CD4-positive, alpha-beta memory T cell (primary cell): ENCODE data around the gene VPS37D. TPM values are rescaled to one million over a fixed set of nuclear protein-coding genes. Genes with fewer than 3 reads are reported as not detected.
"Not testable (repeated sequence)": the region's sequence is repeated elsewhere in the genome, so short reads cannot be mapped to it uniquely, and the experiment has no call there.

ENCODE experiments used
- CTCF ChIA-PET: fragments of 350-600 bp; sonication (Branson Sonifier 250); formaldehyde crosslinking; loops from one replicate; lab custom pipeline; 2021; ENCODE audit warnings: inconsistent platforms; ENCODE audit not compliant: partially characterized antibody; lab: Charles Lee
- POLR2A ChIA-PET: fragments of 350-600 bp; sonication (Branson Sonifier 250); formaldehyde crosslinking; loops from one replicate; lab custom pipeline; 2021; ENCODE audit not compliant: partially characterized antibody; lab: Charles Lee
- DNase-seq, 5 donors: peaks; one replicate each; pipeline versions ENCODE4 v3.0.0 to v3.0.0-alpha.2; 2020 to 2022; ENCODE audit warnings: mixed read lengths in 1 of 5
- H3K27ac ChIP-seq: one replicate; pipeline ENCODE4 v1.7.0; 2013; ENCODE audit warnings: low read depth, low read length
- H3K27me3 ChIP-seq: 2 replicates; pipeline ENCODE4 v1.7.0; 2013; ENCODE audit warnings: mild to moderate bottlenecking, low read length, moderate library complexity; ENCODE audit not compliant: insufficient read depth
- H3K36me3 ChIP-seq: 2 replicates; pipeline ENCODE4 v1.7.0; 2013; ENCODE audit warnings: mild to moderate bottlenecking, low read length, moderate library complexity; ENCODE audit not compliant: insufficient read depth
- H3K4me1 ChIP-seq: 2 replicates; pipeline ENCODE4 v1.7.0; 2013; ENCODE audit warnings: mild to moderate bottlenecking, low read length, moderate library complexity; ENCODE audit not compliant: insufficient read depth
- H3K4me3 ChIP-seq, 2 donors: one replicate each; pipeline ENCODE4 v1.7.0; 2013; ENCODE audit warnings: low read length in 2 of 2, mild to moderate bottlenecking in 1 of 2
- H3K9me3 ChIP-seq, 2 donors: one replicate each; pipeline ENCODE4 v1.7.0; 2013; ENCODE audit warnings: low read length in 2 of 2, control low read depth in 1 of 2; ENCODE audit not compliant: control insufficient read depth in 1 of 2
- H3K27ac Mint-ChIP-seq, 7 donors: one replicate each; pipeline ENCODE4 v1.8.0; 2020 to 2021; ENCODE audit warnings: mixed read lengths in 7 of 7, mild to moderate bottlenecking in 6 of 7, inconsistent platforms in 3 of 7, moderate library complexity in 3 of 7
- H3K27me3 Mint-ChIP-seq, 2 donors: one replicate each; pipeline ENCODE4 v1.8.0; 2020 to 2021; ENCODE audit warnings: mixed read lengths in 2 of 2
- H3K36me3 Mint-ChIP-seq, 2 donors: one replicate each; pipeline ENCODE4 v1.8.0; 2020 to 2021; ENCODE audit warnings: mixed read lengths in 2 of 2, inconsistent platforms in 1 of 2, mild to moderate bottlenecking in 1 of 2
- H3K4me1 Mint-ChIP-seq, 4 donors: one replicate each; pipeline ENCODE4 v1.8.0; 2020 to 2021; ENCODE audit warnings: mixed read lengths in 4 of 4, mild to moderate bottlenecking in 1 of 4
- H3K4me3 Mint-ChIP-seq, 8 donors: one replicate each; pipeline ENCODE4 v1.8.0; 2020 to 2021; ENCODE audit warnings: mixed read lengths in 8 of 8, mild to moderate bottlenecking in 7 of 8, moderate library complexity in 6 of 8, inconsistent platforms in 3 of 8
- H3K9me3 Mint-ChIP-seq, 8 donors: one replicate each; pipeline ENCODE4 v1.8.0; 2020 to 2021; ENCODE audit warnings: mixed read lengths in 8 of 8, mild to moderate bottlenecking in 5 of 8, inconsistent platforms in 3 of 8, moderate library complexity in 1 of 8
- intact Hi-C: fragments of 100-400 bp; cut with micrococcal nuclease; formaldehyde crosslinking; loops from one replicate; pipeline ENCODE4 v1.15.1; 2023
- polyA plus RNA-seq, 2 donors: library from polyadenylated mRNA; unstranded; fragments of 300-500 nt; fragmentation: Illumina TruSeq; gene quantifications; one replicate each; pipeline ENCODE4 v1.2.3, GENCODE V29; 2021
- total RNA-seq, 2 experiments: library from RNA; stranded (reverse); gene quantifications; one replicate each; pipeline ENCODE4 v1.2.3, GENCODE V29; 2021

Gene VPS37D
- total and polyA plus RNA-seq, 4 experiments from 2014 or later: not detected

DNA sequence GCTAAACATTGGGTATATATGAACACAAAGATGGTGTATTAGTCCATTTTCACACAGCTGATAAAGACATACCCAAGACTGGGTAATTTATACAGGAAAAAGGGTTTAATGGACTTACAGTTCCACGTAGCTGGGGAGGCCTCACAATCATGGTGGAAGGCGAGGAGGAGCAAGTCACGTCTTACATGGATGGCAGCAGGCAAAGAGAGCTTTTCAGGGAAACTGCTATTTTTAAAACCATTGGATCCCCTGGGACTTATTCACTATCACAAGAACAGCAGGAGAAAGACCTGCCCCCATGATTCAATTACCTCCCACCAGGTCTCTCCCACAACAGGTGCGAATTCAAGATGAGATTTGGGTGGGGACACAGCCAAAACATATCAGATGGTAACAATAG, 12.3 kb upstream of the VPS37D start:
- H3K27ac ChIP-seq, H3K9me3 Mint-ChIP-seq, intact Hi-C loops, H3K4me1 ChIP-seq, H3K36me3 Mint-ChIP-seq, H3K9me3 ChIP-seq, H3K4me3 ChIP-seq, POLR2A ChIA-PET, DNase-seq, H3K4me3 Mint-ChIP-seq, H3K27ac Mint-ChIP-seq, H3K36me3 ChIP-seq, H3K4me1 Mint-ChIP-seq, H3K27me3 ChIP-seq: not testable (repeated sequence)
- H3K27me3 Mint-ChIP-seq: peaks cover 20 to 30% of the 10 kb centered on the region in 2 donors
- CTCF ChIA-PET: interaction anchor here (1.0 kb wide), 1 partner anchor 49 kb away, joined by 3 read pairs; no protein-coding TSS in a partner anchor

DNA sequence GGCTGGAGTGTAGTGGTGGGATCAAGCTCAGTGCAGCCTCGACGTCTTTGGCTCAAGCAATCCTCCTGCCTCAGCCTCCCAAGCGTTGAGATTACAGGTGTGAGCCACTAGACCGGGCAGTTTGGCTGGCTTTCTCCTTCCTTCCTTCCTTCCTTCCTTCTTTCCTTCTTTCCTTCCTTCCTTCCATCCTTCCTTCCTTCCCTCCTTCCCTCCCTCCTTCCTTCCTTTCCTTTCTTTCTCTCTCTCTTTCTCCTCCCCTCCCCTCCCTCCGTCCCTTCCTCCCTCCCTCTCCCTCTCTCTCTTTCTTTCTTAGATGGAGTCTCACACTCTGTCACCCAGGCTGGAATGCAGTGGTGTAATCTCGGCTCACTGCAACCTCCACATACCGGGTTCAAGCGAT, 7.6 kb upstream of the VPS37D start:
- no peaks in the 10 kb centered on the region for H3K36me3 ChIP-seq
- peaks cover 24 to 29% of the 10 kb centered on the region in 2 donors for H3K27me3 Mint-ChIP-seq
- no peak overlapping the region for H3K27ac Mint-ChIP-seq
- no peaks in the 10 kb centered on the region for H3K4me1 ChIP-seq
- CTCF ChIA-PET: no interaction called here
- H3K9me3 ChIP-seq: no peaks in the 10 kb centered on the region
- H3K4me3 Mint-ChIP-seq: no peak overlapping the region
- no peaks in the 10 kb centered on the region for H3K4me1 Mint-ChIP-seq
- H3K9me3 Mint-ChIP-seq: peaks cover 0 to 6% (median 5%) of the 10 kb centered on the region in 8 donors
- POLR2A ChIA-PET: no interaction called here
- H3K27me3 ChIP-seq: peaks cover 4% of the 10 kb centered on the region
- H3K4me3 ChIP-seq: no peak overlapping the region
- intact Hi-C loops: no loop called here
- peaks cover 0 to 4% of the 10 kb centered on the region in 2 donors for H3K36me3 Mint-ChIP-seq
- no peak overlapping the region for H3K27ac ChIP-seq
- no peak for DNase-seq

DNA sequence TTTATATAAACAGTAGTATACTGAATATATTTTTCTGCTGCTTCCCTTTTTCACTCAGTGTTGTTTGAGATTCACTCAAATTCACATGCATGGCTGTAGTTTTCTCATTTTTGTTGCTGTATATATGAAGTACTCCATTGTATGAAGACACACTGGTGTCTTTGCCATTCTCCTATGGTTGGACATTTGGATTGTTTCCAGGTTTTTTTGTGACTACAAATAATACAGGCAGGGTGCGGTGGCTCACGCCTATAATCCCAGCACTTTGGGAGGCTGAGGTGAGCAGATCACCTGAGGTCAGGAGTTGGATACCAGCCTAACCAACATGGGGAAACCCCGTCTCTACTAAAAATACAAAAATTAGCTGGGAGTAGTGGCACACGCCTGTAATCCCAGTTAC, 7.0 kb upstream of the VPS37D start:
- H3K4me1 ChIP-seq, H3K9me3 ChIP-seq, H3K9me3 Mint-ChIP-seq, H3K4me3 ChIP-seq, POLR2A ChIA-PET, H3K27ac Mint-ChIP-seq, DNase-seq, intact Hi-C loops, H3K4me1 Mint-ChIP-seq, H3K27me3 ChIP-seq, H3K36me3 ChIP-seq, H3K27ac ChIP-seq, H3K36me3 Mint-ChIP-seq, H3K4me3 Mint-ChIP-seq, CTCF ChIA-PET: not testable (repeated sequence)
- peaks cover 23 to 30% of the 10 kb centered on the region in 2 donors for H3K27me3 Mint-ChIP-seq

DNA sequence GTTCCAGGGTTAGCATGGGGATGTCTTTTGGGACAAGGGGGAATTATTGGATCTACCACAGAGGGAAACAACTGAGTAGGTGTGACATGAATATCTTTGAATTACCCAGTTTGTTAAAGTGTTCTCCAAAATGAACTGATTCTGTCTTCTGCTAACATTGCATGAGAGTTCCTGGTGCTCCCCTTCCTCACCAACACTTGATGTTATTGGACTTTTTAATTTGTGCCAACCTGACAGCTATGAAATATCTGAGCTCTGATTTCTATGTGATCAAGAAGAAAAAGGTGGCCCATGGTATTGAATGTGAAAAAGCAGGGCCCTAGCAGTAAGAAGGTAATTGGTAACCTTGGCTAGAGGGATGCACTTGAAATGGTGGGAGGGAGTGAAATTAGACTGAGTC, 4.6 kb upstream of the VPS37D start:
- peaks cover 4% of the 10 kb centered on the region for H3K4me1 ChIP-seq
- ChIA-PET POLR2A (no interaction called here), CTCF (interaction anchor here (0.7 kb wide), 1 partner anchor 29 kb away, joined by 3 read pairs; no protein-coding TSS in a partner anchor)
- peaks cover 4% of the 10 kb centered on the region for H3K27me3 ChIP-seq
- H3K4me3 ChIP-seq: no peak overlapping the region
- DNase-seq: no peak
- peaks cover 24 to 34% of the 10 kb centered on the region in 2 donors for H3K27me3 Mint-ChIP-seq
- no peaks in the 10 kb centered on the region for H3K36me3 ChIP-seq
- H3K27ac ChIP-seq: no peak overlapping the region
- H3K9me3 ChIP-seq: no peaks in the 10 kb centered on the region
- H3K9me3 Mint-ChIP-seq: peaks cover 0 to 7% (median 6%) of the 10 kb centered on the region in 8 donors
- H3K4me3 Mint-ChIP-seq: no peak overlapping the region
- H3K4me1 Mint-ChIP-seq: peaks cover 0 to 8% (median 4%) of the 10 kb centered on the region in 4 donors
- H3K27ac Mint-ChIP-seq: peak overlapping the region in 1 of 7 donors; percentile 62
- peaks cover 0 to 4% of the 10 kb centered on the region in 2 donors for H3K36me3 Mint-ChIP-seq
- intact Hi-C loops: no loop called here

DNA sequence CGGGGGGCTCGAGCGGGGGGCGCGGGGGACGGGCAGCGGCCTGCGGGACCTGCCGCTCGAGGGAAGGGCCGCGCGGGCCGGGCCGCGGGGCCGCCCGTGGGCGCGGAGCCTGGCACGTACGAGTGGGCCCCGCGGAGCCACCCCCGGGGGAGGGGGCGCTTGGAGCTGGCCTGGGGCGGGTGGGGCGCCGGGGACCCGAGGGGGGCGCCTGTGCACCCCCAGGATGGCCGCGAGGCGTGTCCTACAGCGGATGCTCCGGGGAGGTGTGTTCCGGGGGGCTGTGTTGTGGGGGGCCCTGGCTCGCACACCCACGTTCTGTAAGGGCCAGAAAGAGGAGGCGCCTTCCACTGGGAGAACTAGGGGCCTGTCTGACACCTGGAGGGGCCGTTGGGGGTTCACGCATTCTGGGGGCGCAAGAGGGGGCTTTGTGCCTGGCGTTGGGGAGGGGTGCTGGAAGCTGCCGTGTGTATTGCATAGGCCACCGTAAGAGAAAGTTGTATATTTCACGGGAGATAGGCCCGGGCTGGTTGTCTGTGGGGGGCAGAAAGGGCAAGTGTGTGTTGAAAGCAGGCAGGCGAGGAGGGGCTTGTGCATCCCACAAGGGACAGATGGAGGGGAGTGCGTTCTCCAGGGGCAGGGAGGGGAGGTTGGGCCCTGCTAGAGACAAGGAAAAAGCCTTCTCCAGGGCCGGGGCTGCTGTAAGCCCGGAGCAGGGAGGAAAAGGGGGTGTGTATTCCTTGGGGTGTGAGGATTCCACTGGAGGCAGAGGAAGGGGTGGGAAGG, 663 bp downstream of the VPS37D start:
- Mint-ChIP-seq H3K4me3 (peak overlapping the region; percentile 35 to 76 (median 64)), H3K27me3 (peaks cover 14 to 27% of the 10 kb centered on the region in 2 donors), H3K27ac (peak overlapping the region in 5 of 7 donors; percentile 4 to 70 (median 41)), H3K36me3 (peaks cover 0 to 1% of the 10 kb centered on the region in 2 donors), H3K4me1 (peaks cover 4 to 12% (median 7%) of the 10 kb centered on the region in 4 donors), H3K9me3 (peaks cover 0 to 5% (median 1%) of the 10 kb centered on the region in 8 donors)
- no peak for DNase-seq
- H3K36me3 ChIP-seq: no peaks in the 10 kb centered on the region
- intact Hi-C loops: loop anchor here (5.0 kb wide), 1 partner anchor 49 kb away; the partner anchor contains the start of gene STX1A
- no peak overlapping the region for H3K27ac ChIP-seq
- peaks cover 8% of the 10 kb centered on the region for H3K27me3 ChIP-seq
- no peaks in the 10 kb centered on the region for H3K9me3 ChIP-seq
- no peak overlapping the region for H3K4me3 ChIP-seq
- POLR2A ChIA-PET: interaction anchor here (0.6 to 1.3 kb wide), 9 partner anchors 10 to 150 kb away, joined by 3 to 5 read pairs (median 3); partner anchors contain the start of genes ABHD11, BAZ1B, BUD23 and DNAJC30
- CTCF ChIA-PET: interaction anchor here (0.7 to 2.9 kb wide), 5 partner anchors 12 to 67 kb away, joined by 3 to 15 read pairs (median 3); no protein-coding TSS in a partner anchor
- peaks cover 10% of the 10 kb centered on the region for H3K4me1 ChIP-seq

DNA sequence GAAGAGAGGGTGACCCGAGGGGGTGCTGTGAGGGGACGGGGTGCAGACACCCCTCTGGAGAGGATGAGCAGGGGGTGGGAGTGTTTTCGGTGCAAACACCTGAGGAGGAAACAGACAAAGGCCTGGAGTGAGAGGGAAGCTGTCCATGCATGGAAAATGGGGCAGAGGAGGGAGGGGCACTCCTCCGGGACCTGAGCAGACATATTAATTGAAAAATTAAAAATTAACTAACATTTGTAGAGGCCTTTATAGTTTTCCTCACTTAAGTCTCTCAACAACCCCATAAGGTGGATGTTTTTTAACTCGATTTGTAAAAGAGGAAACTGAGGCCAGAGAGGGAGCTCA, 1.2 kb downstream of the VPS37D start:
- Mint-ChIP-seq H3K4me1 (peaks cover 4 to 12% (median 7%) of the 10 kb centered on the region in 4 donors), H3K9me3 (peaks cover 0 to 4% (median 0%) of the 10 kb centered on the region in 8 donors), H3K27me3 (peaks cover 9 to 24% of the 10 kb centered on the region in 2 donors), H3K4me3 (peak overlapping the region; percentile 12 to 64 (median 50)), H3K27ac (peak overlapping the region in 2 of 7 donors; percentile 29 to 41), H3K36me3 (no peaks in the 10 kb centered on the region)
- Histone ChIP-seq H3K9me3 (no peaks in the 10 kb centered on the region), H3K27ac (no peak overlapping the region), H3K4me3 (no peak overlapping the region), H3K4me1 (peaks cover 10% of the 10 kb centered on the region), H3K27me3 (peaks cover 8% of the 10 kb centered on the region), H3K36me3 (no peaks in the 10 kb centered on the region)
- intact Hi-C loops: loop anchor here (5.0 kb wide), 1 partner anchor 48 kb away; the partner anchor contains the start of gene STX1A
- POLR2A ChIA-PET: interaction anchor here (1.0 to 1.3 kb wide), 2 partner anchors 12 to 146 kb away, joined by 3 to 5 read pairs; partner anchors contain the start of gene BAZ1B
- CTCF ChIA-PET: interaction anchor here (2.9 kb wide), 1 partner anchor 62 kb away, joined by 15 read pairs; no protein-coding TSS in a partner anchor
- DNase-seq: no peak

DNA sequence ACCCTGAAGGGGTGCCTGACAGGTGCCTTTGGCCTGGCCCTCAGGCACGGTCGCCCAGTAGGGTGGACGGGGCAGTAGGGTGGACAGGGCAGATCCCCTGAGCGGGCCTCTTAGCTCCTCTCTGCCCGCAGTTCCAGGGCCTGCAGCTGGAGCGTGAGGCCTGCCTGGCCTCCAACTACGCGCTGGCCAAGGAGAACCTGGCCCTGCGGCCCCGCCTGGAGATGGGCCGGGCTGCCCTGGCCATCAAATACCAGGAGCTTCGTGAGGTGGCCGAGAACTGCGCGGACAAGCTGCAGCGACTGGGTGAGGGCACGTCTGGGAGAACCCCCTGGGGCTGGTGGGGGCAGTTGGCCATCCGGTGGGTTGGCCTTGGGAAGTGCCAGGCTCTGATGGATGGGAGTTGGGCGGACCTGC, 1.7 kb downstream of the VPS37D start:
- Mint-ChIP-seq H3K36me3 (no peaks in the 10 kb centered on the region), H3K9me3 (peaks cover 0 to 4% (median 0%) of the 10 kb centered on the region in 8 donors), H3K27me3 (peaks cover 8 to 22% of the 10 kb centered on the region in 2 donors), H3K27ac (no peak overlapping the region), H3K4me3 (no peak overlapping the region), H3K4me1 (peaks cover 4 to 12% (median 7%) of the 10 kb centered on the region in 4 donors)
- CTCF ChIA-PET: interaction anchor here (1.4 to 2.9 kb wide), 2 partner anchors 60 to 63 kb away, joined by 4 to 15 read pairs; no protein-coding TSS in a partner anchor
- POLR2A ChIA-PET: interaction anchor here (1.0 kb wide), 1 partner anchor 12 kb away, joined by 3 read pairs; no protein-coding TSS in a partner anchor
- no peak for DNase-seq
- Histone ChIP-seq H3K27ac (no peak overlapping the region), H3K9me3 (no peaks in the 10 kb centered on the region), H3K27me3 (peaks cover 8% of the 10 kb centered on the region), H3K4me3 (no peak overlapping the region), H3K4me1 (peaks cover 10% of the 10 kb centered on the region), H3K36me3 (no peaks in the 10 kb centered on the region)
- intact Hi-C loops: loop anchor here (5.0 kb wide), 1 partner anchor 48 kb away; the partner anchor contains the start of gene STX1A
